MCF 10A (cell line): ENCODE results near the gene H6PD. TPM values are rescaled to one million over a fixed set of nuclear protein-coding genes. Genes with fewer than 3 reads are reported as not detected.

ENCODE experiments used
- BruUV-seq: library from RNA; stranded (reverse); fragments of 400-500 nt; replicated peaks from 2 replicates; lab custom pipeline; 2021; lab: Mats Ljungman, UMichigan
- CTCF ChIA-PET: fragments of 300-600 bp; sonication (Branson Sonifier 250); formaldehyde crosslinking; extraction: SDS; loops from one replicate; lab custom pipeline; 2021; ENCODE audit warnings: antibody characterized with exemption, inconsistent platforms; lab: Yijun Ruan, JAX
- POLR2A ChIA-PET: fragments of 300-600, 350-650 bp; sonication (Branson Sonifier 250); formaldehyde crosslinking; extraction: SDS; loops from one replicate; lab custom pipeline; 2020; ENCODE audit warnings: antibody characterized with exemption, inconsistent platforms; lab: Yijun Ruan, JAX
- DNase-seq: peaks from one replicate; pipeline ENCODE4 v3.0.0-alpha.2; 2018; ENCODE audit not compliant: unreplicated experiment
- H3K27ac Mint-ChIP-seq: one replicate; pipeline ENCODE4 v1.8.0; 2022; ENCODE audit warnings: mild to moderate bottlenecking, low read depth, mixed read lengths; ENCODE audit not compliant: unreplicated experiment
- H3K27me3 Mint-ChIP-seq: one replicate; pipeline ENCODE4 v1.8.0; 2022; ENCODE audit warnings: mixed read lengths; ENCODE audit not compliant: insufficient read depth, unreplicated experiment
- H3K36me3 Mint-ChIP-seq: one replicate; pipeline ENCODE4 v1.8.0; 2022; ENCODE audit warnings: mild to moderate bottlenecking, moderate library complexity, mixed read lengths; ENCODE audit not compliant: insufficient read depth, unreplicated experiment
- H3K4me1 Mint-ChIP-seq: one replicate; pipeline ENCODE4 v1.8.0; 2022; ENCODE audit warnings: mixed read lengths; ENCODE audit not compliant: insufficient read depth, unreplicated experiment
- H3K4me3 Mint-ChIP-seq: one replicate; pipeline ENCODE4 v1.8.0; 2022; ENCODE audit warnings: mild to moderate bottlenecking, moderate library complexity, mixed read lengths; ENCODE audit not compliant: unreplicated experiment
- H3K9me3 Mint-ChIP-seq: one replicate; pipeline ENCODE4 v1.8.0; 2022; ENCODE audit warnings: mixed read lengths; ENCODE audit not compliant: unreplicated experiment
- intact Hi-C: fragments of 100-400 bp; cut with micrococcal nuclease; formaldehyde crosslinking; loops from 2 replicates; pipeline ENCODE4 v1.14.1; 2022
- total RNA-seq: library from RNA; stranded (reverse); gene quantifications from 2 replicates; pipeline ENCODE4 v1.2.3, GENCODE V29; 2022
- TF ChIP-seq, protein P1 (sequence below): fragments of 200-600 bp; IDR thresholded peaks from one replicate; pipeline ENCODE4 v1.8.0; 2022; ENCODE audit warnings: antibody characterized with exemption, mild to moderate bottlenecking; ENCODE audit not compliant: unreplicated experiment

Gene H6PD
- total RNA-seq, 1 experiment from 2014 or later: 23.6 TPM

- Mint-ChIP-seq H3K9me3 (no peaks in the 10 kb centered on the region), H3K4me1 (no peaks in the 10 kb centered on the region), H3K27me3 (no peaks in the 10 kb centered on the region), H3K4me3 (no peak overlapping the region), H3K27ac (no peak overlapping the region), H3K36me3 (no peaks in the 10 kb centered on the region)
- TF ChIP-seq, protein P1, sequence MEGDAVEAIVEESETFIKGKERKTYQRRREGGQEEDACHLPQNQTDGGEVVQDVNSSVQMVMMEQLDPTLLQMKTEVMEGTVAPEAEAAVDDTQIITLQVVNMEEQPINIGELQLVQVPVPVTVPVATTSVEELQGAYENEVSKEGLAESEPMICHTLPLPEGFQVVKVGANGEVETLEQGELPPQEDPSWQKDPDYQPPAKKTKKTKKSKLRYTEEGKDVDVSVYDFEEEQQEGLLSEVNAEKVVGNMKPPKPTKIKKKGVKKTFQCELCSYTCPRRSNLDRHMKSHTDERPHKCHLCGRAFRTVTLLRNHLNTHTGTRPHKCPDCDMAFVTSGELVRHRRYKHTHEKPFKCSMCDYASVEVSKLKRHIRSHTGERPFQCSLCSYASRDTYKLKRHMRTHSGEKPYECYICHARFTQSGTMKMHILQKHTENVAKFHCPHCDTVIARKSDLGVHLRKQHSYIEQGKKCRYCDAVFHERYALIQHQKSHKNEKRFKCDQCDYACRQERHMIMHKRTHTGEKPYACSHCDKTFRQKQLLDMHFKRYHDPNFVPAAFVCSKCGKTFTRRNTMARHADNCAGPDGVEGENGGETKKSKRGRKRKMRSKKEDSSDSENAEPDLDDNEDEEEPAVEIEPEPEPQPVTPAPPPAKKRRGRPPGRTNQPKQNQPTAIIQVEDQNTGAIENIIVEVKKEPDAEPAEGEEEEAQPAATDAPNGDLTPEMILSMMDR: no peak
- BruUV-seq: no TSS peak
- intact Hi-C loops: no loop called here
- ChIA-PET CTCF (interaction anchor here (0.7 kb wide), 1 partner anchor 320 kb away, joined by 4 read pairs; no protein-coding TSS in a partner anchor), POLR2A (no interaction called here)
- DNase-seq: no peak
Observed at GRCh38 chr1:9213956-9214355, 20.6 kb upstream of the H6PD start.

DNA sequence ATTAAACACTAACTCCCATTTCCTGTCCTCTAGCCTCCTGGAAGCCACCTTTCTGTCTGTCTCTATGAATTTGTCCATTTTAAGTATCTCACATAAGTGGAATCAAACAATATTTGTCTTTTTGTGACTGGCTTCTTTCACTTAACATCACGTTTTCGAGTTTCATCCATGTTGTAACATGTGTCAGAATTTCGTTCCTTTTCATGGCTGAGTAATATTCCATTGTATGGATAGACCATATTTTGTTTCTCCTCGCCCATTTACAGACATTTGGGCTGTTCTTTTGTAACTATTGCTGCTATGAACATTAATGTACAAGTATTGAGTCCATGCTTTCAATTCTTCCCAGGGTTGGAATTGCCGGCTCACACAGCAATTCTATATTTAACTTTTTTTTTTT lies 15.7 kb upstream of the H6PD start:
- H3K27ac Mint-ChIP-seq: no peak overlapping the region
- POLR2A ChIA-PET: interaction anchor here (1.1 kb wide), 1 partner anchor 11 kb away, joined by 5 read pairs; no protein-coding TSS in a partner anchor
- H3K4me1 Mint-ChIP-seq: no peaks in the 10 kb centered on the region
- CTCF ChIA-PET: no interaction called here
- no peaks in the 10 kb centered on the region for H3K27me3 Mint-ChIP-seq
- no peak overlapping the region for H3K4me3 Mint-ChIP-seq
- intact Hi-C loops: no loop called here
- no peaks in the 10 kb centered on the region for H3K36me3 Mint-ChIP-seq
- no peak for DNase-seq
- TF ChIP-seq, protein P1: no peak
- H3K9me3 Mint-ChIP-seq: peaks cover 11% of the 10 kb centered on the region
- no TSS peak for BruUV-seq

DNA sequence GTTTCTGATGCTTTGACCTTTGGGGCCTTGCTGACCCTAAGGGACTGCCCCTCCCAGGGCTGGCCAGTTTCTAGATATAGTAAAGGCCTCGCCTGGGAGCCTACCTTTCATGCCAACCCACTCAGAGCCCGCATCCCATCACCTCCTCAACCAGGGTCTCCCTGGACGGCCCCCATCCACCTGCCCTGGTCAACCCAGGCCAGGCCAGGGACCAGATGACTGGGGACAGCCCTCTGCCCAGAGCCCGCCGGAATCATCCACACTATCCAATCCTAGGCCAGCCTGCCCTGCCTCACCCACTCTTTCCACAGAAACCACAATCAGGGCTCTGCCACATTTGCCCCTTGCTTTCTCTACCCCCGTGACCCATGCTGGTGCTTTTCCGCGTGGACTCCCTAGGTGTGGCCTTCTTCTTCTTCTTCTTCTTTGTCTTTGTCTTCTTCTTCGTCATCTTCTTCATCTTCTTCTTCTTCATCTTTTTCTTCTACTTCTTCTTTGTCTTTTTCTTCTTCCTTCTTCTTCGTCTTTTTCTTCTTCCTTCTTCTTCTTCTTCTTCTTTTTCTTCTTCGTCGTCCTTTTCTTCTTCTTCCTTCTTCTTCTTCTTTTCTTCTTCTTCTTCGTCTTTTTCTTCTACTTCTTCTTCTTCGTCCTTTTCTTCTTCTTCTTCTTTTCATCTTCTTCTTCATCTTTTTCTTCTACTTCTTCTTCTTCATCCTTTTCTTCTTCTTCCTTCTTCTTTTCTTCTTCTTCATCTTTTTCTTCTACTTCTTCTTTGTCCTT lies 11.5 kb upstream of the H6PD start:
- H3K36me3 Mint-ChIP-seq: no peaks in the 10 kb centered on the region
- CTCF ChIA-PET: no interaction called here
- H3K27ac Mint-ChIP-seq: no peak overlapping the region
- BruUV-seq: no TSS peak
- peaks cover 11% of the 10 kb centered on the region for H3K9me3 Mint-ChIP-seq
- intact Hi-C loops: no loop called here
- H3K4me3 Mint-ChIP-seq: no peak overlapping the region
- H3K4me1 Mint-ChIP-seq: no peaks in the 10 kb centered on the region
- TF ChIP-seq, protein P1: no peak
- DNase-seq: no peak
- POLR2A ChIA-PET: no interaction called here
- no peaks in the 10 kb centered on the region for H3K27me3 Mint-ChIP-seq

GRCh38 chr1:9224664-9225410 lies 9.7 kb upstream of the H6PD start:
- Mint-ChIP-seq H3K27ac (no peak overlapping the region), H3K4me1 (peaks cover 4% of the 10 kb centered on the region), H3K27me3 (no peaks in the 10 kb centered on the region), H3K36me3 (no peaks in the 10 kb centered on the region), H3K9me3 (peaks cover 11% of the 10 kb centered on the region), H3K4me3 (no peak overlapping the region)
- intact Hi-C loops: no loop called here
- no peak for DNase-seq
- TF ChIP-seq, protein P1: no peak
- no TSS peak for BruUV-seq
- ChIA-PET POLR2A (interaction anchor here (0.6 kb wide), 1 partner anchor 114 kb away, joined by 3 read pairs; no protein-coding TSS in a partner anchor), CTCF (interaction anchor here (0.7 to 1.4 kb wide), 2 partner anchors 10 to 81 kb away, joined by 3 to 7 read pairs; partner anchors contain the start of gene H6PD)
